Keratinocyte (primary cell): Measurements from ENCODE around the gene KRTAP1-1. TPM values are rescaled to one million over a fixed set of nuclear protein-coding genes. Genes with fewer than 3 reads are reported as not detected.
"Not testable (repeated sequence)": the region's sequence is repeated elsewhere in the genome, so short reads cannot be mapped to it uniquely, and the experiment has no call there.

Source experiments
- DNase-seq: peaks from one replicate; pipeline ENCODE4 v3.0.0-alpha.2; 2011; ENCODE audit warnings: low read depth, missing footprints, low spot score
- FAIRE-seq: peaks from 2 replicates; lab custom pipeline; 2011; peaks lifted over from hg19 to GRCh38; lab: Jason Lieb, UNC
- H2AFZ ChIP-seq: 2 replicates; pipeline ENCODE4 v1.6.0; 2012; ENCODE audit warnings: low read length, control low read depth, inconsistent platforms; ENCODE audit not compliant: control insufficient read depth
- H3K27ac ChIP-seq: 2 replicates; pipeline ENCODE4 v1.5.1; 2011; ENCODE audit warnings: low read length; ENCODE audit not compliant: control insufficient read depth, insufficient read depth
- H3K27me3 ChIP-seq: 3 replicates; pipeline ENCODE4 v1.6.0; 2011; ENCODE audit warnings: low read length; ENCODE audit not compliant: control insufficient read depth, insufficient read depth; ENCODE audit errors: extremely low read depth
- H3K36me3 ChIP-seq, 2 experiments: 2 replicates in 1 of 2; 3 replicates in 1 of 2; pipeline ENCODE4 v1.5.1; 2011; ENCODE audit warnings: low read length in 2 of 2, mild to moderate bottlenecking in 1 of 2; ENCODE audit not compliant: control insufficient read depth in 2 of 2, insufficient read depth in 2 of 2; ENCODE audit errors: extremely low read depth in 1 of 2
- H3K4me1 ChIP-seq: 3 replicates; pipeline ENCODE4 v1.5.1; 2011; ENCODE audit warnings: low read length; ENCODE audit not compliant: control insufficient read depth, insufficient read depth; ENCODE audit errors: extremely low read depth
- H3K4me2 ChIP-seq: 3 replicates; pipeline ENCODE4 v1.6.0; 2011; ENCODE audit warnings: low read depth, low read length; ENCODE audit not compliant: control insufficient read depth, insufficient read depth; ENCODE audit errors: extremely low read depth
- H3K4me3 ChIP-seq, 3 experiments: fragments of 200-600 bp in 1 of 3; sonication (generic) in 1 of 3; 2 replicates in 2 of 3; 3 replicates in 1 of 3; pipeline ENCODE4 v1.5.1; 2011 to 2016; ENCODE audit warnings: low read length in 3 of 3, mild to moderate bottlenecking in 3 of 3, control low read depth in 2 of 3, inconsistent platforms in 1 of 3, low read depth in 1 of 3, mixed read lengths in 1 of 3, mixed run types in 1 of 3, moderate library complexity in 1 of 3; ENCODE audit not compliant: control insufficient read depth in 2 of 3, insufficient read depth in 2 of 3; ENCODE audit errors: extremely low read depth in 1 of 3
- H3K79me2 ChIP-seq: 2 replicates; pipeline ENCODE4 v1.6.0; 2012; ENCODE audit warnings: low read length; ENCODE audit not compliant: control insufficient read depth, insufficient read depth
- H3K9ac ChIP-seq: 3 replicates; pipeline ENCODE4 v1.6.0; 2011; ENCODE audit warnings: low read length; ENCODE audit not compliant: control insufficient read depth, insufficient read depth; ENCODE audit errors: extremely low read depth
- H3K9me1 ChIP-seq: 3 replicates; pipeline ENCODE4 v1.6.0; 2011; ENCODE audit warnings: low read length; ENCODE audit not compliant: control insufficient read depth, insufficient read depth; ENCODE audit errors: extremely low read depth
- H3K9me3 ChIP-seq: 2 replicates; pipeline ENCODE4 v1.5.1; 2012; ENCODE audit warnings: low read depth, low read length; ENCODE audit not compliant: control insufficient read depth
- H4K20me1 ChIP-seq: 3 replicates; pipeline ENCODE4 v1.6.0; 2011; ENCODE audit warnings: low read length; ENCODE audit not compliant: control insufficient read depth, insufficient read depth; ENCODE audit errors: extremely low read depth
- EZH2 ChIP-seq: IDR thresholded peaks from one replicate; pipeline ENCODE4 v1.6.1; 2012; ENCODE audit warnings: inconsistent platforms, mild to moderate bottlenecking, low read length, moderate library complexity
- dilution Hi-C: fragments of 300-500 bp; cut with MboI; formaldehyde crosslinking; loops from one replicate; pipeline ENCODE4 v1.7.0; 2020; ENCODE audit warnings: low sequenced_read_pairs; ENCODE audit not compliant: extremely low pct_ligation_motif_present
- polyA plus RNA-seq, 5 experiments: library from polyadenylated mRNA; depleted of rRNA in 3 of 5; stranded (reverse) in 3 of 5; stranded (forward) in 1 of 5; unstranded in 1 of 5; fragments of >200 nt; gene quantifications; 1 replicate in 1 of 5; 2 replicates in 3 of 5; 3 replicates in 1 of 5; pipeline versions ENCODE4 v1.2.1 to v1.2.3, GENCODE V29; 2011 to 2012; ENCODE audit warnings: missing spikeins in 2 of 5, low read depth in 1 of 5, low replicate concordance in 1 of 5
- TF ChIP-seq, protein P1 (sequence below), 3 experiments: IDR thresholded peaks in 1 of 3; conservative IDR thresholded peaks in 1 of 3; optimal IDR thresholded peaks in 1 of 3; 2 replicates in 2 of 3; 3 replicates in 1 of 3; pipeline versions ENCODE3 to v1.5.1; 2011; ENCODE audit warnings: low read length in 3 of 3, mild to moderate bottlenecking in 3 of 3, moderate library complexity in 2 of 3, control low read depth in 1 of 3, inconsistent platforms in 1 of 3; ENCODE audit not compliant: insufficient read depth in 2 of 3; ENCODE audit errors: extremely low read depth in 1 of 3

The KRTAP1-1 gene
- polyA plus RNA-seq, 1 donor (not counting 4 experiments of a cell fraction or from before 2014, with no cell fraction given), result not detected

- H3K27me3 ChIP-seq, result no peaks in the 10 kb centered on the region
- no peak overlapping the region for H3K4me2 ChIP-seq
- peak overlapping the region; percentile 3 for H3K27ac ChIP-seq
- no peaks in the 10 kb centered on the region for H3K36me3 ChIP-seq
- peaks cover 44% of the 10 kb centered on the region for H3K4me1 ChIP-seq
- no peak overlapping the region for H3K9ac ChIP-seq
- TF ChIP-seq, protein P1, sequence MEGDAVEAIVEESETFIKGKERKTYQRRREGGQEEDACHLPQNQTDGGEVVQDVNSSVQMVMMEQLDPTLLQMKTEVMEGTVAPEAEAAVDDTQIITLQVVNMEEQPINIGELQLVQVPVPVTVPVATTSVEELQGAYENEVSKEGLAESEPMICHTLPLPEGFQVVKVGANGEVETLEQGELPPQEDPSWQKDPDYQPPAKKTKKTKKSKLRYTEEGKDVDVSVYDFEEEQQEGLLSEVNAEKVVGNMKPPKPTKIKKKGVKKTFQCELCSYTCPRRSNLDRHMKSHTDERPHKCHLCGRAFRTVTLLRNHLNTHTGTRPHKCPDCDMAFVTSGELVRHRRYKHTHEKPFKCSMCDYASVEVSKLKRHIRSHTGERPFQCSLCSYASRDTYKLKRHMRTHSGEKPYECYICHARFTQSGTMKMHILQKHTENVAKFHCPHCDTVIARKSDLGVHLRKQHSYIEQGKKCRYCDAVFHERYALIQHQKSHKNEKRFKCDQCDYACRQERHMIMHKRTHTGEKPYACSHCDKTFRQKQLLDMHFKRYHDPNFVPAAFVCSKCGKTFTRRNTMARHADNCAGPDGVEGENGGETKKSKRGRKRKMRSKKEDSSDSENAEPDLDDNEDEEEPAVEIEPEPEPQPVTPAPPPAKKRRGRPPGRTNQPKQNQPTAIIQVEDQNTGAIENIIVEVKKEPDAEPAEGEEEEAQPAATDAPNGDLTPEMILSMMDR (optimal IDR thresholded peaks at IDR 0.05 in 1 of 3, IDR thresholded peaks at IDR 0.05 in 1 of 3, conservative IDR thresholded peaks at IDR 0.05 in 1 of 3; ENCODE audit: extremely low read depth in 1 of 3, insufficient read depth in 2 of 3, low read length in 3 of 3), result no peak
- no peak for TF ChIP-seq EZH2
- FAIRE-seq (peak; percentile 57), DNase-seq (no peak)
- H4K20me1 ChIP-seq, result no peaks in the 10 kb centered on the region
- H3K9me3 ChIP-seq, result no peaks in the 10 kb centered on the region
- H2AFZ ChIP-seq, result no peak overlapping the region
- no peak overlapping the region for H3K4me3 ChIP-seq
- H3K79me2 ChIP-seq, result no peaks in the 10 kb centered on the region
- no peaks in the 10 kb centered on the region for H3K9me1 ChIP-seq
- dilution Hi-C loops, result no loop called here
Measured at GRCh38 chr17:41061964-41062363, 20.7 kb upstream of the KRTAP1-1 start.

GRCh38 chr17:41060052-41060604, 18.9 kb upstream of the KRTAP1-1 start, which contains the start of gene KRTAP2-3:
Gene KRTAP2-3, minus strand, starts transcription at chr17:41060114. Its CDS starts 64 bp downstream, at chr17:41060050.
- peak; percentile 94 for DNase-seq
- no peaks in the 10 kb centered on the region for H3K36me3 ChIP-seq
- TF ChIP-seq, protein P1 (optimal IDR thresholded peaks at IDR 0.05 in 1 of 3, IDR thresholded peaks at IDR 0.05 in 1 of 3, conservative IDR thresholded peaks at IDR 0.05 in 1 of 3; ENCODE audit: extremely low read depth in 1 of 3, insufficient read depth in 2 of 3, low read length in 3 of 3), result no peak
- no peak for TF ChIP-seq EZH2
- FAIRE-seq, result peak; percentile 98
- no peaks in the 10 kb centered on the region for H3K9me3 ChIP-seq
- H3K4me3 ChIP-seq, result no peak within 1 kb of the TSS
- no peaks in the 10 kb centered on the region for H3K9me1 ChIP-seq
- no peaks in the 10 kb centered on the region for H3K27me3 ChIP-seq
- peak within 1 kb of the TSS; percentile 51 for H3K27ac ChIP-seq
- no peak within 1 kb of the TSS for H3K9ac ChIP-seq
- peaks cover 32% of the 10 kb centered on the region for H3K4me1 ChIP-seq
- no peak within 1 kb of the TSS for H2AFZ ChIP-seq
- H3K79me2 ChIP-seq, result no peaks in the 10 kb centered on the region
- dilution Hi-C loops, result no loop called here
- H3K4me2 ChIP-seq, result peak within 1 kb of the TSS; percentile 29
- H4K20me1 ChIP-seq, result no peaks in the 10 kb centered on the region

DNA sequence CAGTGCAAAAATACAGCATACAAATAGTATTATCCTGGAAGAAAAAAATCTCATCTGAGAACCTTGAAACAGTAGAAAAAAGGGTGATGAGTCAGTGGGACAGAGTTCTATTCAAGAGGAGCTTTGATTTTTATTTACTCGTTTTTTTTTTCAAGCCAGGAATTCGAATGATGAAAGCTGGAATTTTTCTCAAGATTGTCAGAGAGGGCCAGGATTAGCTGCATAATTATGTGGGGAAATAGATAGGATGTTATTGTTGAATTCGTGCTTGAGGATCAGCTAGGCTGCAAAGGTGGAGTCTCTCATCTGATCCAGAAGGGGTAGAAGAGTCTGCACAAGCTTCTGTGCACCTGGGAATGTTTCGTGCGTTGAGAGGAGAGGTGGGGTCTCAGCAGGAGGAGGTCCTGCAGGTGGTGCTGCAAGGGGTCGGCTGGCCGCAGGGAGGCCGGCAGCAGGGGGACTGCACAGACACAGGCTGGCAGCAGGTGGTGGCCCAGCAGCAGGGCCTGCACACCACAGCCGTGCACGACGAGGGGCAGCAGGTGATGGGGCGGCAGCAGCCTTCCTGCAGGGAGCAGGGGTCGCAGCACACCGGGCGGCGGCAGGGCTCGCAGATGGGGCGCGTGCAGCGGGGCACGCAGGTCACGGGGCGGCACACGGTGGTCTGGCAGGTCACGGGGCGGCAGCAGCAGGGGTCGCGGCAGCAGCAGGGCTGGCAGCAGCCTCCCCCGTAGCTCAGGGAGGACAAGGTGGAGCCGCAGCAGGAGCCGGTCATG, 18.2 kb upstream of the KRTAP1-1 start:
- H3K4me3 ChIP-seq, H3K27me3 ChIP-seq, DNase-seq, H3K9me1 ChIP-seq, H3K9ac ChIP-seq, H3K9me3 ChIP-seq, H3K4me2 ChIP-seq, H4K20me1 ChIP-seq, dilution Hi-C loops, H2AFZ ChIP-seq, H3K79me2 ChIP-seq, H3K36me3 ChIP-seq: not testable (repeated sequence)
- peak; percentile 43 for FAIRE-seq
- Histone ChIP-seq H3K4me1 (peaks cover 32% of the 10 kb centered on the region), H3K27ac (peak overlapping the region; percentile 51)
